Activated CD8-positive, alpha-beta T cell treated with anti-CD3 and anti-CD28 coated beads for 36 hours (primary cell): ENCODE data around the gene MESP1. TPM values are rescaled to one million over a fixed set of nuclear protein-coding genes. Genes with fewer than 3 reads are reported as not detected.

ENCODE experiments used
- ATAC-seq: fragments of 200-7000 bp; cut with Tn5 transposase; one replicate; pipeline ENCODE4 v1.10.0; 2021; ENCODE audit warnings: mild to moderate bottlenecking, moderate library complexity
- CTCF ChIA-PET: fragments of 350-600 bp; sonication (Branson Sonifier 250); formaldehyde crosslinking; loops from one replicate; lab custom pipeline; 2021; ENCODE audit warnings: antibody characterized with exemption; lab: Charles Lee
- POLR2A ChIA-PET: fragments of 350-600 bp; sonication (Branson Sonifier 250); formaldehyde crosslinking; loops from one replicate; lab custom pipeline; 2021; ENCODE audit warnings: antibody characterized with exemption; lab: Charles Lee
- DNase-seq: peaks from one replicate; pipeline ENCODE4 v3.0.0-alpha.2; 2020
- H3K27ac Mint-ChIP-seq: one replicate; pipeline ENCODE4 v1.8.0; 2021; ENCODE audit warnings: mild to moderate bottlenecking, mixed read lengths
- H3K27me3 Mint-ChIP-seq: one replicate; pipeline ENCODE4 v1.8.0; 2021; ENCODE audit warnings: mixed read lengths
- H3K36me3 Mint-ChIP-seq: one replicate; pipeline ENCODE4 v1.8.0; 2021; ENCODE audit warnings: low read depth, mixed read lengths
- H3K4me1 Mint-ChIP-seq: one replicate; pipeline ENCODE4 v1.8.0; 2021; ENCODE audit warnings: low read depth, mixed read lengths
- H3K4me3 Mint-ChIP-seq: one replicate; pipeline ENCODE4 v1.8.0; 2021; ENCODE audit warnings: mild to moderate bottlenecking, moderate library complexity, mixed read lengths
- H3K9me3 Mint-ChIP-seq: one replicate; pipeline ENCODE4 v1.8.0; 2021; ENCODE audit warnings: mixed read lengths
- CTCF ChIP-seq: fragments of 200-600 bp; IDR thresholded peaks from one replicate; pipeline ENCODE4 v1.8.0; 2022; ENCODE audit warnings: antibody characterized with exemption, mild to moderate bottlenecking
- intact Hi-C: fragments of 100-400 bp; cut with micrococcal nuclease; formaldehyde crosslinking; loops from one replicate; pipeline ENCODE4 v1.10.0; 2022
- total RNA-seq, 2 experiments: library from RNA; stranded (reverse); gene quantifications; one replicate each; pipeline ENCODE4 v1.2.3, GENCODE V29; 2021

Gene MESP1
- total RNA-seq, 2 experiments from 2014 or later = 3.4 to 5.3 TPM

DNA sequence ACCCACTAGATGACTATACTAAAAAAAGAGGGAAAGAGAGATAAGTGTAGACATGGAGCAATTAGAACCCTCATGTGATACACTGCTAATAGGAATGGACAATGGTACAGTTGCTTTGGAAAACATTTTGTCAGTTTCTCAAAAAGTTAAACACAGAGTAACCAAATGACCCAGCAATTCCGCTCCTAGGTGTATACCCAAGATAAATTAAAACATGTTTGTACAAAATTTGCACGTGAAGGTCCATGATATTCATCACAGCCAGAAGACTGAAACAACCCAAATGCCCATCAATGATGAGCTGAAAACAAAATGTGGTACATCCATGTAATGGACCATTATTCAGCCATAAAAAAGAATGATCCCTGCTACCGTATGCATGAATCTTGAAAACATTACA lies 36.9 kb upstream of the MESP1 start:
- no peak for DNase-seq
- H3K36me3 Mint-ChIP-seq = no peaks in the 10 kb centered on the region
- intact Hi-C loops = no loop called here
- H3K9me3 Mint-ChIP-seq = peaks cover 7% of the 10 kb centered on the region
- H3K4me3 Mint-ChIP-seq = no peak overlapping the region
- ChIA-PET CTCF (interaction anchor here (1.3 to 1.7 kb wide), 2 partner anchors 27 kb away, joined by 3 to 5 read pairs; no protein-coding TSS in a partner anchor), POLR2A (no interaction called here)
- ATAC-seq = no peak
- H3K4me1 Mint-ChIP-seq = no peaks in the 10 kb centered on the region
- no peak overlapping the region for H3K27ac Mint-ChIP-seq
- TF ChIP-seq CTCF = no peak
- peaks cover 2% of the 10 kb centered on the region for H3K27me3 Mint-ChIP-seq

GRCh38 chr15:89785774-89786140 lies 34.7 kb upstream of the MESP1 start:
- Mint-ChIP-seq H3K9me3 (peaks cover 7% of the 10 kb centered on the region), H3K27me3 (peaks cover under 1% of the 10 kb centered on the region), H3K4me1 (peaks cover 2% of the 10 kb centered on the region), H3K36me3 (no peaks in the 10 kb centered on the region), H3K27ac (no peak overlapping the region), H3K4me3 (no peak overlapping the region)
- DNase-seq (no peak), ATAC-seq (no peak)
- no peak for TF ChIP-seq CTCF
- intact Hi-C loops = no loop called here
- ChIA-PET CTCF (interaction anchor here (1.0 kb wide), 1 partner anchor 12 kb away, joined by 3 read pairs; no protein-coding TSS in a partner anchor), POLR2A (no interaction called here)

DNA sequence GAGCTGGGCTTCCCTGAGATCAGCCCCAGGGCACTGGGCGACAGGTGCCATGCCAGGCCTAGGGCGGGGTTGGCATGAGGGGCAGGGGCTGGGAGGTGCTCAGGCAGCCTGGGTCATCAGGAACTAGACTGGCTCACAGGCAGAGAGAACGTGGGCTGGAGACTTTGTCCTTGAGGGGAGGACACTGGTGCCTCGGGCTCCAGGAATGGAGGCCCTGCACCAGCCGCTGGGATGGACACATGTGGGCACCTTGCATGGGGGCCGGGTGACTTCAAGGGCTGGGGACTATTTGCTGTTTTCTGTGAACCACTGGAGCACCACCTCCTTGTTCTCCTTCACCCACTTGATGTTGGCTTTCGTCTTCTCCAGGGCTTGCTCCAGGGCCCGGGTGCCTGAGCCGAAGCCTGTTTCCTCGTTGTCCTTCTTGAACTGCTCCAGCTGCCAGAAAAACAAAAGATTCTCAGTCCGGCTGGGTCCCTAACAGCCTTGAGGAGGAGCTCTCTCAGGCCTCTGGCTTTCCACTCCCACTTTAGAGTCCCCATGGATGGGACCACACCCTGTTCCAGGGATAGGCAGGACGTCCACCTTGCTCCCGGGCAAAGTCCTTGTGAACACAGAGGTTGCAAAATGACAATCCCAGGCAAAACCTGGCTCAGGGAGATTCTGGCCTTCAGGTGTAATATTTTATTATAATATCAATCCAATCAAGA lies 34.2 kb upstream of the MESP1 start:
- POLR2A ChIA-PET = no interaction called here
- CTCF ChIA-PET = interaction anchor here (1.0 kb wide), 1 partner anchor 12 kb away, joined by 3 read pairs; no protein-coding TSS in a partner anchor
- Mint-ChIP-seq H3K36me3 (no peaks in the 10 kb centered on the region), H3K4me3 (no peak overlapping the region), H3K27me3 (peaks cover 6% of the 10 kb centered on the region), H3K27ac (no peak overlapping the region), H3K9me3 (peaks cover 7% of the 10 kb centered on the region), H3K4me1 (peaks cover 5% of the 10 kb centered on the region)
- no peak for ATAC-seq
- TF ChIP-seq CTCF = no peak
- intact Hi-C loops = no loop called here
- DNase-seq = no peak

GRCh38 chr15:89784686-89784960 lies 33.6 kb upstream of the MESP1 start:
- DNase-seq (no peak), ATAC-seq (no peak)
- Mint-ChIP-seq H3K27ac (no peak overlapping the region), H3K36me3 (no peaks in the 10 kb centered on the region), H3K4me1 (peaks cover 5% of the 10 kb centered on the region), H3K27me3 (peaks cover 6% of the 10 kb centered on the region), H3K4me3 (no peak overlapping the region), H3K9me3 (peaks cover 7% of the 10 kb centered on the region)
- no peak for TF ChIP-seq CTCF
- POLR2A ChIA-PET = no interaction called here
- CTCF ChIA-PET = interaction anchor here (1.9 kb wide), 1 partner anchor 24 kb away, joined by 9 read pairs; no protein-coding TSS in a partner anchor
- intact Hi-C loops = no loop called here

GRCh38 chr15:89783861-89784685 lies 33.0 kb upstream of the MESP1 start:
- Mint-ChIP-seq H3K4me3 (no peak overlapping the region), H3K9me3 (peaks cover 7% of the 10 kb centered on the region), H3K27me3 (peaks cover 6% of the 10 kb centered on the region), H3K4me1 (peaks cover 5% of the 10 kb centered on the region), H3K36me3 (no peaks in the 10 kb centered on the region), H3K27ac (no peak overlapping the region)
- intact Hi-C loops = no loop called here
- DNase-seq = no peak
- TF ChIP-seq CTCF = no peak
- POLR2A ChIA-PET = no interaction called here
- no peak for ATAC-seq
- CTCF ChIA-PET = interaction anchor here (0.9 to 1.9 kb wide), 3 partner anchors 22 to 91 kb away, joined by 3 to 9 read pairs (median 5); no protein-coding TSS in a partner anchor
